ENCODE results near the gene FADS2. TPM values are rescaled to one million over a fixed set of nuclear protein-coding genes. Genes with fewer than 3 reads are reported as not detected.

FADS2 gene
- total and polyA plus RNA-seq, 10 of the 15 experiments (the other 5 are each of a cell fraction or from before 2014, with no cell fraction given), result 3.3 to 313 (median 149) TPM

- ATAC-seq (no peak), FAIRE-seq (no peak), DNase-seq (ENCODE audit: low read depth, low spot score) (no peak)
- ChIA-PET CTCF (interaction anchor here (1.0 to 3.9 kb wide), 5 partner anchors 10 to 301 kb away, joined by 3 to 39 read pairs (median 4); no protein-coding TSS in a partner anchor), POLR2A (interaction anchor here (0.9 to 2.4 kb wide), 2 partner anchors 8 to 27 kb away, joined by 4 to 8 read pairs; no protein-coding TSS in a partner anchor), SMC1A (ENCODE audit: uncharacterized antibody, unreplicated experiment) (interaction anchor here (1.1 to 1.8 kb wide), 6 partner anchors 8 to 277 kb away, joined by 3 to 10 read pairs (median 4); partner anchors contain the start of gene TMEM258), RAD21 (ENCODE audit: unreplicated experiment) (interaction anchor here (1.1 to 3.7 kb wide), 3 partner anchors 8 to 59 kb away, joined by 3 to 19 read pairs (median 3); no protein-coding TSS in a partner anchor)
- Histone ChIP-seq H2AFZ (ENCODE audit: control insufficient read depth, low read depth, low read length) (no peak overlapping the region), H3K27ac (ENCODE audit: control insufficient read depth, insufficient read depth) (no peak overlapping the region), H3K36me3 (ENCODE audit: control insufficient read depth in 2 of 2, insufficient read depth in 2 of 2, low read length in 1 of 2) (peaks cover 7 to 9% of the 10 kb centered on the region in 2 experiments), H3K4me2 (ENCODE audit: control insufficient read depth, insufficient read depth) (no peak overlapping the region), H3K9ac (ENCODE audit: control insufficient read depth, insufficient read depth, low read length) (no peak overlapping the region), H3K27me3 (replicated peaks in 1 of 2; ENCODE audit: control insufficient read depth in 2 of 2, insufficient read depth in 2 of 2, low read length in 1 of 2) (no peaks in the 10 kb centered on the region), H3K4me3 (no peak overlapping the region), H4K20me1 (ENCODE audit: control insufficient read depth, insufficient read depth) (no peaks in the 10 kb centered on the region), H3K79me2 (ENCODE audit: control insufficient read depth, insufficient read depth, low read length) (no peaks in the 10 kb centered on the region), H3K4me1 (ENCODE audit: control insufficient read depth, insufficient read depth, low read length) (no peaks in the 10 kb centered on the region), H3K9me3 (replicated peaks; ENCODE audit: control insufficient read depth, insufficient read depth, low read length) (no peaks in the 10 kb centered on the region)
- 98% methylated on average over 5 of the region's 5 CpGs for WGBS (ENCODE audit: insufficient coverage, insufficient replicate concordance, low lambda C conversion rate, missing lambda C conversion rate)
- BruUV-seq (replicated peaks), result no TSS peak
- TF ChIP-seq SRF (IDR thresholded peaks at IDR 0.05; ENCODE audit: low read depth in 2 of 2, low read length in 2 of 2) (no peak), ZBTB11 (CRISPR knock-in tag; IDR thresholded peaks at IDR 0.05) (no peak), PKNOX1 (IDR thresholded peaks at IDR 0.05) (no peak), SIX5 (IDR thresholded peaks at IDR 0.05; ENCODE audit: low read depth, low read length, severe bottlenecking) (no peak), ZSCAN29 (IDR thresholded peaks at IDR 0.05) (no peak), RELA (IDR thresholded peaks at IDR 0.05; ENCODE audit: borderline replicate concordance, partially characterized antibody) (no peak), ZNF274 (IDR thresholded peaks at IDR 0.05; ENCODE audit: insufficient read depth, insufficient read length) (no peak), SIN3A (IDR thresholded peaks at IDR 0.05; ENCODE audit: low read depth, low read length) (no peak), BMI1 (IDR thresholded peaks at IDR 0.05; ENCODE audit: borderline replicate concordance) (no peak), JUNB (IDR thresholded peaks at IDR 0.05) (no peak), FOXK2 (IDR thresholded peaks at IDR 0.05) (no peak), PAX5 (IDR thresholded peaks at IDR 0.05; ENCODE audit: borderline replicate concordance, low read depth, low read length) (no peak), POLR2A (IDR thresholded peaks at IDR 0.05; ENCODE audit: low read depth, low read length) (no peak), TARDBP (IDR thresholded peaks at IDR 0.05; ENCODE audit: borderline replicate concordance) (no peak), NKRF (conservative IDR thresholded peaks at IDR 0.05) (no peak)
- intact Hi-C loops (cut with micrococcal nuclease; ENCODE audit: unreplicated experiment), result no loop called here
- in situ Hi-C loops (cut with MboI), result no loop called here
These were observed 21.3 kb upstream of the FADS2 start for GRCh38 chr11:61806785-61807184.

Measured in GM12878 (cell line).